ENCODE measurements around the gene KLC4.

Gene KLC4

GRCh38 chr6:43096451-43097097 is 37.1 kb downstream of the KLC4 start:
- H3K79me2 ChIP-seq (ENCODE audit: control insufficient read depth, insufficient read depth, low read length, poor library complexity): peaks cover 21% of the 10 kb centered on the region
- H4K8ac ChIP-seq (ENCODE audit: low read depth, low read length): peak overlapping the region; percentile 87
- peak overlapping the region; percentile 90 for H2BK12ac ChIP-seq (ENCODE audit: low read length)
- no peak overlapping the region for H3K23ac ChIP-seq (ENCODE audit: low read length)
- peak overlapping the region; percentile 95 for H4K91ac ChIP-seq (ENCODE audit: low read depth, low read length)
- peak overlapping the region; percentile 84 for H3K14ac ChIP-seq (ENCODE audit: low read length)
- H3K4ac ChIP-seq (ENCODE audit: low read depth, low read length): peak overlapping the region; percentile 76
- no peaks in the 10 kb centered on the region for H3K9me3 ChIP-seq (ENCODE audit: insufficient read depth, low read depth, low read length)
- no peak overlapping the region for H2AFZ ChIP-seq (ENCODE audit: insufficient read depth, low read length, poor library complexity)
- peak overlapping the region; percentile 97 for H3K18ac ChIP-seq (ENCODE audit: low read length)
- no CpG with 5 or more reads among the region's 8 CpGs for WGBS (ENCODE audit: extremely low coverage, insufficient coverage, insufficient read length)
- peak overlapping the region; percentile 96 for H2BK120ac ChIP-seq (ENCODE audit: insufficient read depth, low read length, poor library complexity)
- peaks cover 35 to 38% of the 10 kb centered on the region in 2 experiments for H3K4me1 ChIP-seq (ENCODE audit: control insufficient read depth in 1 of 2, insufficient read depth in 2 of 2, low read length in 2 of 2)
- no peak overlapping the region for H3K9ac ChIP-seq (ENCODE audit: low read length)
- H3K36me3 ChIP-seq (ENCODE audit: control insufficient read depth in 1 of 2, insufficient read depth in 2 of 2, low read length in 2 of 2): peaks cover 0 to 2% of the 10 kb centered on the region in 2 experiments
- peaks cover 17% of the 10 kb centered on the region for H3K79me1 ChIP-seq (ENCODE audit: low read length)
- H3K27me3 ChIP-seq (ENCODE audit: insufficient read depth, low read length): no peaks in the 10 kb centered on the region
- H3K4me2 ChIP-seq (ENCODE audit: low read length): peak overlapping the region; percentile 31
- peak; percentile 90 to 91 for DNase-seq
- no peak overlapping the region for H4K12ac ChIP-seq (ENCODE audit: low read depth, low read length)
- no peak overlapping the region for H3K4me3 ChIP-seq (ENCODE audit: low read depth, low read length)
- peak overlapping the region; percentile 96 for H3K27ac ChIP-seq (ENCODE audit: low read depth, low read length)
- H2AK5ac ChIP-seq (ENCODE audit: low read length): peak overlapping the region; percentile 94
- H2BK5ac ChIP-seq (ENCODE audit: low read depth, low read length, poor library complexity): peak overlapping the region; percentile 98

DNA sequence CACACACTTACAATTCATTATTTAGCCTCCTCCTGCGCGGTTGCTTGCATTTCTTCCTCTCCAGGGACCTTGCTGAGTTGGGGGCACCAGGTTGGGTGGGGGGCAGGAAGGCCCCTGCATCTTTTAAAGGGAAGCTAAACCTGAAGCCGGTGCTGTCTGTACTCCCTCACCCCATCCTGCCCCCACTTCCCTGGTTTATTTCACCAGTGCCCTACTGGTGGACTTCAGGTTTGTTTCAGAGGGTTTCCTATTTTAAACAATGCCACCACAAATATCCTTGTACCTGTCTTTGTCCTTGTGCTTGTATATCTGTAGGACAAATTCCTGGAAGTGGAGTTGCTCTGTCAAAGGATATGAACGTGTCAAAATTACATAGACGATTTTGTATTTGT is 37.7 kb downstream of the KLC4 start:
- H3K9ac ChIP-seq (ENCODE audit: low read length): no peak overlapping the region
- peaks cover 0 to 2% of the 10 kb centered on the region in 2 experiments for H3K36me3 ChIP-seq (ENCODE audit: control insufficient read depth in 1 of 2, insufficient read depth in 2 of 2, low read length in 2 of 2)
- H3K23ac ChIP-seq (ENCODE audit: low read length): no peak overlapping the region
- no peak for DNase-seq
- H4K8ac ChIP-seq (ENCODE audit: low read depth, low read length): peak overlapping the region; percentile 87
- peaks cover 17% of the 10 kb centered on the region for H3K79me1 ChIP-seq (ENCODE audit: low read length)
- peak overlapping the region; percentile 97 for H3K18ac ChIP-seq (ENCODE audit: low read length)
- no peak overlapping the region for H4K12ac ChIP-seq (ENCODE audit: low read depth, low read length)
- H3K4me2 ChIP-seq (ENCODE audit: low read length): peak overlapping the region; percentile 31
- H3K14ac ChIP-seq (ENCODE audit: low read length): peak overlapping the region; percentile 84
- peaks cover 35 to 39% of the 10 kb centered on the region in 2 experiments for H3K4me1 ChIP-seq (ENCODE audit: control insufficient read depth in 1 of 2, insufficient read depth in 2 of 2, low read length in 2 of 2)
- peak overlapping the region; percentile 96 for H3K27ac ChIP-seq (ENCODE audit: low read depth, low read length)
- H3K9me3 ChIP-seq (ENCODE audit: insufficient read depth, low read depth, low read length): no peaks in the 10 kb centered on the region
- peak overlapping the region; percentile 89 for H3K4ac ChIP-seq (ENCODE audit: low read depth, low read length)
- H4K91ac ChIP-seq (ENCODE audit: low read depth, low read length): peak overlapping the region; percentile 95
- H2AK5ac ChIP-seq (ENCODE audit: low read length): peak overlapping the region; percentile 94
- H3K79me2 ChIP-seq (ENCODE audit: control insufficient read depth, insufficient read depth, low read length, poor library complexity): peaks cover 22% of the 10 kb centered on the region
- no peak overlapping the region for H3K4me3 ChIP-seq (ENCODE audit: low read depth, low read length)
- no peaks in the 10 kb centered on the region for H3K27me3 ChIP-seq (ENCODE audit: insufficient read depth, low read length)
- H2AFZ ChIP-seq (ENCODE audit: insufficient read depth, low read length, poor library complexity): no peak overlapping the region
- peak overlapping the region; percentile 96 for H2BK120ac ChIP-seq (ENCODE audit: insufficient read depth, low read length, poor library complexity)
- peak overlapping the region; percentile 98 for H2BK5ac ChIP-seq (ENCODE audit: low read depth, low read length, poor library complexity)
- WGBS (ENCODE audit: extremely low coverage, insufficient coverage, insufficient read length): no CpG with 5 or more reads among the region's 5 CpGs
- peak overlapping the region; percentile 90 for H2BK12ac ChIP-seq (ENCODE audit: low read length)

DNA sequence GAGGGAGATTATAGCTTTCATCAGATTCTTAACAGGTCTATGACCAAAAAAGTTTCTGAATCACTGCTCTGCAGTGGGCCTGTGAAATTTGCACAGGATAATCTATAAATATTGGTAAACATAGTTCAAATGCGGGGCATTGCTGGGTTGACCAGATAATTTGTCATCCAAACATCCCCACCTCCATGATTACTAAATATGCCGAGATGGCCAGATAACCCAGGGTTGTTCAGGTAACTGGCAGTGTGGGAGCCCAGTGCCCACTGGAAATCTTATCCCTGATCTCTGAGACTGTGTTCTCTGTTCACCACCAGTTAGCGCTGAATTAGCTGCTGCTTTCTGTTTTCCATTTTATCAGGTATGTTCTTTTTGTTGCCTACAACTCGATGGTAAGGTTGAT is 38.1 kb downstream of the KLC4 start:
- Histone ChIP-seq H3K79me1 (ENCODE audit: low read length) (peaks cover 17% of the 10 kb centered on the region), H2BK12ac (ENCODE audit: low read length) (peak overlapping the region; percentile 97), H3K18ac (ENCODE audit: low read length) (peak overlapping the region; percentile 56), H3K9me3 (ENCODE audit: insufficient read depth, low read depth, low read length) (no peaks in the 10 kb centered on the region), H4K91ac (ENCODE audit: low read depth, low read length) (peak overlapping the region; percentile 79), H4K12ac (ENCODE audit: low read depth, low read length) (peak overlapping the region; percentile 40), H3K23ac (ENCODE audit: low read length) (no peak overlapping the region), H2BK120ac (ENCODE audit: insufficient read depth, low read length, poor library complexity) (peak overlapping the region; percentile 53), H3K9ac (ENCODE audit: low read length) (no peak overlapping the region), H2BK5ac (ENCODE audit: low read depth, low read length, poor library complexity) (peak overlapping the region; percentile 75), H3K14ac (ENCODE audit: low read length) (peak overlapping the region; percentile 67), H3K4me3 (ENCODE audit: low read depth, low read length) (no peak overlapping the region), H2AFZ (ENCODE audit: insufficient read depth, low read length, poor library complexity) (peak overlapping the region; percentile 10), H3K27ac (ENCODE audit: low read depth, low read length) (peak overlapping the region; percentile 24), H3K4ac (ENCODE audit: low read depth, low read length) (peak overlapping the region; percentile 99), H2AK5ac (ENCODE audit: low read length) (peak overlapping the region; percentile 53), H3K36me3 (ENCODE audit: control insufficient read depth in 1 of 2, insufficient read depth in 2 of 2, low read length in 2 of 2) (peaks cover 0 to 2% of the 10 kb centered on the region in 2 experiments), H3K27me3 (ENCODE audit: insufficient read depth, low read length) (no peaks in the 10 kb centered on the region), H3K4me2 (ENCODE audit: low read length) (no peak overlapping the region), H3K4me1 (ENCODE audit: control insufficient read depth in 1 of 2, insufficient read depth in 2 of 2, low read length in 2 of 2) (peaks cover 35 to 42% of the 10 kb centered on the region in 2 experiments), H3K79me2 (ENCODE audit: control insufficient read depth, insufficient read depth, low read length, poor library complexity) (peaks cover 22% of the 10 kb centered on the region), H4K8ac (ENCODE audit: low read depth, low read length) (peak overlapping the region; percentile 87)
- no CpG with 5 or more reads among the region's 4 CpGs for WGBS (ENCODE audit: extremely low coverage, insufficient coverage, insufficient read length)
- no peak for DNase-seq

DNA sequence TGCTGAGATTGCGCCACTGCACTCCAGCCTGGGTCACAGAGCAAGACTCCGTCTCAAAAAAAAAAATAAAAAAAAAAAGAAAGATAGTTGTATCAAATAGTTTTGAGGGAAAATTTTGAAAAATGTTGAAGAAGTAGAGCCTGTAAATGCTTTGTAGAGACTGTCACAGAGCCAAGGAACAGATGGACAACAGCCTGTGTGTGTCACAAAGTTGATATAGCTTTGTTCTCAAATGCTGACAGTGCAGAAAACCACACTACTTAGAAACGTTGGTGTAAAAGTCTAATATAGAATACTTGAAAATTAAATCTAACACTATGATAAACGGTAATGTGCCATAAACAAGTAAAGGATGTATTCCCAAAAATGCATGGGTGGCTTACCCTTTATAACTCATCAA is 42.1 kb downstream of the KLC4 start:
- DNase-seq: peak in 1 of 2 donors; percentile 36
- Histone ChIP-seq H4K8ac (ENCODE audit: low read depth, low read length) (no peak overlapping the region), H3K4me2 (ENCODE audit: low read length) (no peak overlapping the region), H3K4me1 (ENCODE audit: control insufficient read depth in 1 of 2, insufficient read depth in 2 of 2, low read length in 2 of 2) (peaks cover 27 to 30% of the 10 kb centered on the region in 2 experiments), H3K27ac (ENCODE audit: low read depth, low read length) (no peak overlapping the region), H3K9me3 (ENCODE audit: insufficient read depth, low read depth, low read length) (no peaks in the 10 kb centered on the region), H3K79me2 (ENCODE audit: control insufficient read depth, insufficient read depth, low read length, poor library complexity) (peaks cover 27% of the 10 kb centered on the region), H4K91ac (ENCODE audit: low read depth, low read length) (no peak overlapping the region), H2BK5ac (ENCODE audit: low read depth, low read length, poor library complexity) (no peak overlapping the region), H3K36me3 (ENCODE audit: control insufficient read depth in 1 of 2, insufficient read depth in 2 of 2, low read length in 2 of 2) (peaks cover 3 to 11% of the 10 kb centered on the region in 2 experiments), H2BK120ac (ENCODE audit: insufficient read depth, low read length, poor library complexity) (no peak overlapping the region), H3K4ac (ENCODE audit: low read depth, low read length) (no peak overlapping the region), H2BK12ac (ENCODE audit: low read length) (no peak overlapping the region), H3K23ac (ENCODE audit: low read length) (no peak overlapping the region), H2AFZ (ENCODE audit: insufficient read depth, low read length, poor library complexity) (no peak overlapping the region), H3K27me3 (ENCODE audit: insufficient read depth, low read length) (no peaks in the 10 kb centered on the region), H2AK5ac (ENCODE audit: low read length) (no peak overlapping the region), H3K18ac (ENCODE audit: low read length) (no peak overlapping the region), H3K14ac (ENCODE audit: low read length) (no peak overlapping the region), H3K79me1 (ENCODE audit: low read length) (peaks cover 10% of the 10 kb centered on the region), H4K12ac (ENCODE audit: low read depth, low read length) (no peak overlapping the region), H3K4me3 (ENCODE audit: low read depth, low read length) (no peak overlapping the region), H3K9ac (ENCODE audit: low read length) (no peak overlapping the region)
- no CpG with 5 or more reads among the region's 4 CpGs for WGBS (ENCODE audit: extremely low coverage, insufficient coverage, insufficient read length)
